ENCODE results near the gene JADE2. TPM values are rescaled to one million over a fixed set of nuclear protein-coding genes. Genes with fewer than 3 reads are reported as not detected.
"Not testable (repeated sequence)": the region's sequence is repeated elsewhere in the genome, so short reads cannot be mapped to it uniquely, and the experiment has no call there.

The JADE2 gene
- total and polyA plus RNA-seq, 5 donors = 18.6 to 51.6 (median 46.9) TPM

- DNase-seq (no peak), ATAC-seq (no peak)
- no peak overlapping the region for H3K4me3 ChIP-seq (ENCODE audit: low read length)
- H3K27ac ChIP-seq (ENCODE audit: low read length) = no peak overlapping the region
- no peaks in the 10 kb centered on the region for H3K4me1 ChIP-seq (ENCODE audit: control insufficient read depth, insufficient read depth, low read length)
- H3K27me3 ChIP-seq (ENCODE audit: control insufficient read depth, insufficient read depth) = no peaks in the 10 kb centered on the region
- H3K9me3 ChIP-seq (ENCODE audit: control insufficient read depth, low read length) = no peaks in the 10 kb centered on the region
- 69% methylated on average over 1 of the region's 1 CpG for WGBS
- intact Hi-C loops (cut with DNase I) = no loop called here
These were observed 30.7 kb upstream of the JADE2 start for GRCh38 chr5:134494780-134495179.

- intact Hi-C loops (cut with DNase I); H3K27ac ChIP-seq (ENCODE audit: low read length); DNase-seq; H3K9me3 ChIP-seq (ENCODE audit: control insufficient read depth, low read length); H3K4me3 ChIP-seq (ENCODE audit: low read length); ATAC-seq; H3K4me1 ChIP-seq (ENCODE audit: control insufficient read depth, insufficient read depth, low read length); H3K27me3 ChIP-seq (ENCODE audit: control insufficient read depth, insufficient read depth): not testable (repeated sequence)
- WGBS = 94% methylated on average over 6 of the region's 6 CpGs
These were observed 25.6 kb upstream of the JADE2 start for GRCh38 chr5:134499905-134500304.

GRCh38 chr5:134500699-134501430 is 24.6 kb upstream of the JADE2 start:
- no peak overlapping the region for H3K4me3 ChIP-seq (ENCODE audit: low read length)
- 93% methylated on average over 17 of the region's 17 CpGs for WGBS
- no peak overlapping the region for H3K27ac ChIP-seq (ENCODE audit: low read length)
- H3K27me3 ChIP-seq (ENCODE audit: control insufficient read depth, insufficient read depth) = no peaks in the 10 kb centered on the region
- ATAC-seq (no peak), DNase-seq (no peak)
- H3K4me1 ChIP-seq (ENCODE audit: control insufficient read depth, insufficient read depth, low read length) = peaks cover 7% of the 10 kb centered on the region
- intact Hi-C loops (cut with DNase I) = no loop called here
- no peaks in the 10 kb centered on the region for H3K9me3 ChIP-seq (ENCODE audit: control insufficient read depth, low read length)

- Histone ChIP-seq H3K27ac (ENCODE audit: low read length) (no peak overlapping the region), H3K4me3 (ENCODE audit: low read length) (no peak overlapping the region), H3K27me3 (ENCODE audit: control insufficient read depth, insufficient read depth) (no peaks in the 10 kb centered on the region), H3K4me1 (ENCODE audit: control insufficient read depth, insufficient read depth, low read length) (peaks cover 7% of the 10 kb centered on the region), H3K9me3 (ENCODE audit: control insufficient read depth, low read length) (no peaks in the 10 kb centered on the region)
- ATAC-seq (no peak), DNase-seq (no peak)
- intact Hi-C loops (cut with DNase I) = no loop called here
- 89% methylated on average over 2 of the region's 2 CpGs for WGBS
These were observed 23.2 kb upstream of the JADE2 start for GRCh38 chr5:134502259-134502658.

GRCh38 chr5:134503088-134503936 is 22.2 kb upstream of the JADE2 start:
- peak; percentile 74 to 86 for ATAC-seq
- intact Hi-C loops (cut with DNase I) = no loop called here
- H3K4me1 ChIP-seq (ENCODE audit: control insufficient read depth, insufficient read depth, low read length) = peaks cover 7% of the 10 kb centered on the region
- H3K27me3 ChIP-seq (ENCODE audit: control insufficient read depth, insufficient read depth) = no peaks in the 10 kb centered on the region
- DNase-seq = peak; percentile 88 to 89 (median 89)
- no peaks in the 10 kb centered on the region for H3K9me3 ChIP-seq (ENCODE audit: control insufficient read depth, low read length)
- WGBS = 43% methylated on average over 11 of the region's 11 CpGs
- H3K27ac ChIP-seq (ENCODE audit: low read length) = peak overlapping the region; percentile 88
- H3K4me3 ChIP-seq (ENCODE audit: low read length) = no peak overlapping the region

- Histone ChIP-seq H3K4me1 (ENCODE audit: control insufficient read depth, insufficient read depth, low read length) (peaks cover 7% of the 10 kb centered on the region), H3K9me3 (ENCODE audit: control insufficient read depth, low read length) (no peaks in the 10 kb centered on the region), H3K4me3 (ENCODE audit: low read length) (no peak overlapping the region), H3K27me3 (ENCODE audit: control insufficient read depth, insufficient read depth) (no peaks in the 10 kb centered on the region), H3K27ac (ENCODE audit: low read length) (peak overlapping the region; percentile 88)
- 78% methylated on average over 3 of the region's 3 CpGs for WGBS
- DNase-seq (peak in 1 of 3 donors; percentile 16), ATAC-seq (no peak)
- intact Hi-C loops (cut with DNase I) = no loop called here
These were observed 21.5 kb upstream of the JADE2 start for GRCh38 chr5:134503937-134504437.

- intact Hi-C loops (cut with DNase I) = loop anchor here in 2 of 4 donors (5.0 kb wide), 1 partner anchor 37 kb away; no protein-coding TSS in a partner anchor
- H3K4me1 ChIP-seq (ENCODE audit: control insufficient read depth, insufficient read depth, low read length) = peaks cover 7% of the 10 kb centered on the region
- no peak overlapping the region for H3K27ac ChIP-seq (ENCODE audit: low read length)
- H3K27me3 ChIP-seq (ENCODE audit: control insufficient read depth, insufficient read depth) = no peaks in the 10 kb centered on the region
- H3K4me3 ChIP-seq (ENCODE audit: low read length) = no peak overlapping the region
- ATAC-seq (no peak), DNase-seq (peak in 1 of 3 donors; percentile 28)
- WGBS = 93% methylated on average over 12 of the region's 12 CpGs
- H3K9me3 ChIP-seq (ENCODE audit: control insufficient read depth, low read length) = no peaks in the 10 kb centered on the region
These were observed 20.7 kb upstream of the JADE2 start for GRCh38 chr5:134504629-134505300.

GRCh38 chr5:134506054-134507039 is 19.1 kb upstream of the JADE2 start:
- H3K4me3 ChIP-seq (ENCODE audit: low read length) = no peak overlapping the region

GRCh38 chr5:134507452-134507851 is 18.0 kb upstream of the JADE2 start:
- intact Hi-C loops (cut with DNase I) = loop anchor here in 2 of 4 donors (5.0 kb wide), 1 partner anchor 40 kb away; no protein-coding TSS in a partner anchor
- no peaks in the 10 kb centered on the region for H3K27me3 ChIP-seq (ENCODE audit: control insufficient read depth, insufficient read depth)
- DNase-seq (peak in 1 of 3 donors; percentile 6), ATAC-seq (no peak)
- H3K9me3 ChIP-seq (ENCODE audit: control insufficient read depth, low read length) = no peaks in the 10 kb centered on the region
- 84% methylated on average over 6 of the region's 6 CpGs for WGBS
- H3K4me3 ChIP-seq (ENCODE audit: low read length) = no peak overlapping the region
- H3K4me1 ChIP-seq (ENCODE audit: control insufficient read depth, insufficient read depth, low read length) = peaks cover 15% of the 10 kb centered on the region
- H3K27ac ChIP-seq (ENCODE audit: low read length) = no peak overlapping the region

More at GRCh38 chr5:134506054-134507039, 19.1 kb upstream of the JADE2 start:
- Histone ChIP-seq H3K4me1 (ENCODE audit: control insufficient read depth, insufficient read depth, low read length) (peaks cover 9% of the 10 kb centered on the region), H3K27ac (ENCODE audit: low read length) (peak overlapping the region; percentile 48), H3K9me3 (ENCODE audit: control insufficient read depth, low read length) (no peaks in the 10 kb centered on the region), H3K27me3 (ENCODE audit: control insufficient read depth, insufficient read depth) (no peaks in the 10 kb centered on the region)
- ATAC-seq = peak; percentile 89 to 92
- WGBS = 31% methylated on average over 10 of the region's 10 CpGs
- intact Hi-C loops (cut with DNase I) = loop anchor here in 2 of 4 donors (5.0 kb wide), 1 partner anchor 39 kb away; no protein-coding TSS in a partner anchor
- peak; percentile 87 to 90 (median 88) for DNase-seq

Measured in right cardiac atrium (tissue), 5 donors.